HG03066 (cell line): ENCODE measurements around the gene RPL22.

Experiments
- ATAC-seq: cut with Tn5 transposase; IDR thresholded peaks from one replicate; pipeline ENCODE4 v1.9.1; 2021; ENCODE audit warnings: low read depth; ENCODE audit not compliant: unreplicated experiment

The RPL22 gene

GRCh38 chr1:6157528-6158174 is 41.7 kb downstream of the RPL22 start:
- ATAC-seq: no peak

- ATAC-seq: no peak
These were observed 42.3 kb downstream of the RPL22 start for GRCh38 chr1:6157132-6157527.

GRCh38 chr1:6154525-6155319 is 44.7 kb downstream of the RPL22 start:
- no peak for ATAC-seq

GRCh38 chr1:6152882-6153281 is 46.5 kb downstream of the RPL22 start:
- no peak for ATAC-seq

- ATAC-seq: no peak
These were observed 47.2 kb downstream of the RPL22 start for GRCh38 chr1:6152181-6152580.

- no peak for ATAC-seq
These were observed 48.0 kb downstream of the RPL22 start for GRCh38 chr1:6151291-6151822.

GRCh38 chr1:6150006-6150938 is 49.1 kb downstream of the RPL22 start:
- ATAC-seq: no peak

GRCh38 chr1:6149597-6149996 is 49.8 kb downstream of the RPL22 start:
- no peak for ATAC-seq

GRCh38 chr1:6148497-6149241 is 50.7 kb downstream of the RPL22 start:
- no peak for ATAC-seq

- no peak for ATAC-seq
These were observed 53.5 kb downstream of the RPL22 start for GRCh38 chr1:6145864-6146410.

GRCh38 chr1:6145396-6145750 is 54.0 kb downstream of the RPL22 start:
- no peak for ATAC-seq

GRCh38 chr1:6144647-6145395 is 54.6 kb downstream of the RPL22 start:
- ATAC-seq: no peak

- ATAC-seq: no peak
These were observed 55.2 kb downstream of the RPL22 start for GRCh38 chr1:6144175-6144574.

GRCh38 chr1:6143395-6143794 is 56.0 kb downstream of the RPL22 start:
- ATAC-seq: no peak

GRCh38 chr1:6142734-6143133 is 56.7 kb downstream of the RPL22 start:
- no peak for ATAC-seq

- no peak for ATAC-seq
These were observed 57.3 kb downstream of the RPL22 start for GRCh38 chr1:6142036-6142621.

- ATAC-seq: no peak
These were observed 57.8 kb downstream of the RPL22 start for GRCh38 chr1:6141592-6141991.

- ATAC-seq: no peak
These were observed 59.0 kb downstream of the RPL22 start for GRCh38 chr1:6140413-6140812.

GRCh38 chr1:6137758-6138157 is 61.6 kb downstream of the RPL22 start:
- ATAC-seq: no peak
